HepG2 (cell line): ENCODE data around the gene STK25. TPM values are rescaled to one million over a fixed set of nuclear protein-coding genes. Genes with fewer than 3 reads are reported as not detected.
A peak's percentile ranks its signal among the peaks of the same experiment; 100 is the strongest.

ENCODE experiments used
- DMTF1 ChIP-seq: sonication (generic); formaldehyde crosslinking; IDR thresholded peaks from 2 replicates; pipeline ENCODE4 v1.4.0; 2020; ENCODE audit warnings: mild to moderate bottlenecking, missing genetic modification reagents
- DNMT1 ChIP-seq: sonication (generic); formaldehyde crosslinking; IDR thresholded peaks from 2 replicates; pipeline ENCODE4 v1.5.1; 2020; ENCODE audit warnings: mild to moderate bottlenecking, missing genetic modification reagents
- HDAC2 ChIP-seq: sonication (generic); formaldehyde crosslinking; IDR thresholded peaks from 2 replicates; pipeline ENCODE4 v1.4.0; 2020; ENCODE audit warnings: missing genetic modification reagents
- HMG20B ChIP-seq: conservative IDR thresholded peaks from 2 replicates; pipeline ENCODE4 v1.6.1; 2016; ENCODE audit warnings: missing genetic modification reagents, missing compliant biosample characterization
- ISX ChIP-seq: sonication (generic); formaldehyde crosslinking; conservative IDR thresholded peaks from 2 replicates; pipeline ENCODE4 v1.5.0; 2020; ENCODE audit warnings: missing genetic modification reagents
- KDM5B ChIP-seq: sonication (generic); formaldehyde crosslinking; IDR thresholded peaks from 2 replicates; pipeline ENCODE4 v1.4.0; 2020; ENCODE audit warnings: missing genetic modification reagents, mild to moderate bottlenecking, borderline replicate concordance
- MIER3 ChIP-seq: IDR thresholded peaks from 2 replicates; pipeline ENCODE4 v1.6.1; 2016; ENCODE audit warnings: missing compliant biosample characterization, borderline replicate concordance
- POGK ChIP-seq: sonication (generic); formaldehyde crosslinking; conservative IDR thresholded peaks from 2 replicates; pipeline ENCODE4 v1.8.0; 2022; ENCODE audit warnings: mild to moderate bottlenecking, moderate library complexity, missing genetic modification reagents
- RAD21 ChIP-seq: fragments of 450-650 bp; formaldehyde crosslinking; IDR thresholded peaks from 2 replicates; pipeline ENCODE4 v1.5.0; 2020; ENCODE audit warnings: mild to moderate bottlenecking
- RERE ChIP-seq: IDR thresholded peaks from 2 replicates; pipeline ENCODE4 v1.6.1; 2016; ENCODE audit warnings: low read depth, missing genetic modification reagents, missing compliant biosample characterization
- SMYD3 ChIP-seq: sonication (generic); formaldehyde crosslinking; IDR thresholded peaks from 2 replicates; pipeline ENCODE4 v1.8.1; 2023; ENCODE audit warnings: mild to moderate bottlenecking, missing genetic modification reagents
- TAF1 ChIP-seq: sonication (generic); formaldehyde crosslinking; IDR thresholded peaks from 2 replicates; pipeline ENCODE4 v1.4.0; 2020; ENCODE audit warnings: missing genetic modification reagents
- ZFP41 ChIP-seq: sonication (generic); formaldehyde crosslinking; IDR thresholded peaks from 2 replicates; pipeline ENCODE4 v1.4.0; 2020; ENCODE audit warnings: mild to moderate bottlenecking, missing genetic modification reagents, borderline replicate concordance
- ZNF550 ChIP-seq: sonication (generic); formaldehyde crosslinking; IDR thresholded peaks from 2 replicates; pipeline ENCODE4 v1.4.0; 2020; ENCODE audit warnings: mild to moderate bottlenecking, missing genetic modification reagents, borderline replicate concordance
- ZNF552 ChIP-seq: sonication (generic); formaldehyde crosslinking; IDR thresholded peaks from 2 replicates; pipeline ENCODE4 v1.9.0; 2022; ENCODE audit warnings: missing genetic modification reagents, mild to moderate bottlenecking, borderline replicate concordance
- ZNF564 ChIP-seq: sonication (generic); formaldehyde crosslinking; IDR thresholded peaks from 2 replicates; pipeline ENCODE4 v1.8.1; 2023; ENCODE audit warnings: mild to moderate bottlenecking, missing genetic modification reagents
- ZNF737 ChIP-seq: sonication (generic); formaldehyde crosslinking; IDR thresholded peaks from 2 replicates; pipeline ENCODE4 v1.5.0; 2020; ENCODE audit warnings: missing genetic modification reagents, mild to moderate bottlenecking, borderline replicate concordance
- polyA plus RNA-seq, 8 experiments: library from polyadenylated mRNA; depleted of rRNA in 3 of 8; stranded (reverse) in 7 of 8; unstranded in 1 of 8; fragments of >200 nt; fragmentation: Illumina TruSeq in 4 of 8; extraction: Trizol in 4 of 8; gene quantifications; 2 replicates each; pipeline versions ENCODE4 v1.2.1 to v1.2.3, GENCODE V29; 2011 to 2016; ENCODE audit warnings: low read depth in 4 of 8, missing spikeins in 1 of 8, mixed read lengths in 1 of 8; ENCODE audit not compliant: insufficient read depth in 1 of 8
- total RNA-seq, 5 experiments: library from RNA; depleted of rRNA; stranded (reverse); fragments of >200 nt; fragmentation: Illumina TruSeq; extraction: Trizol; gene quantifications; 2 replicates each; pipeline ENCODE4 v1.2.3, GENCODE V29; 2016; ENCODE audit warnings: low read depth in 1 of 5

STK25 gene
- total and polyA plus RNA-seq, 2 of the 13 experiments (the other 11 are each of a cell fraction or from before 2014, with no cell fraction given) = 177 to 481 TPM

- TF ChIP-seq DMTF1 (CRISPR knock-in tag) (no peak), HDAC2 (CRISPR knock-in tag) (0 out of 2 replicates have a peak, but pooled peaks have one; percentile 10), RAD21 (peak; percentile 72), ZNF550 (CRISPR knock-in tag) (peak; percentile 33; the same call in 1 of the 2 replicates), POGK (CRISPR knock-in tag) (peak; percentile 73; the same call in 1 of the 2 replicates), HMG20B (no peak), DNMT1 (CRISPR knock-in tag) (peak; percentile 48; the same call in 1 of the 2 replicates), RERE (CRISPR knock-in tag) (0 out of 2 replicates have a peak, but pooled peaks have one; percentile 22), SMYD3 (CRISPR knock-in tag) (0 out of 2 replicates have a peak, but pooled peaks have one; percentile 50), ZNF564 (CRISPR knock-in tag) (peak; percentile 88), ZFP41 (CRISPR knock-in tag) (peak; percentile 83; the same call in 1 of the 2 replicates), ZNF552 (0 out of 2 replicates have a peak, but pooled peaks have one; percentile 29), ISX (no peak), TAF1 (CRISPR knock-in tag) (no peak), MIER3 (CRISPR knock-in tag) (no peak), ZNF737 (peak; percentile 29; the same call in 1 of the 2 replicates), KDM5B (CRISPR knock-in tag) (peak; percentile 65; the same call in 1 of the 2 replicates)
These were observed 749 bp downstream of the STK25 start (continued) for GRCh38 chr2:241507430-241508239.
